HEK293 (cell line): Measurements from ENCODE around the gene ZBTB8A.
A peak's percentile ranks its signal among the peaks of the same experiment; 100 is the strongest.

Experiments
- CTCF ChIA-PET: fragments of 350-600 bp; formaldehyde crosslinking; extraction: SDS; loops from one replicate; lab custom pipeline; 2021; ENCODE audit warnings: antibody characterized with exemption; lab: Yijun Ruan, JAX
- POLR2A ChIA-PET: fragments of 300-600 bp; formaldehyde crosslinking; extraction: SDS; loops from one replicate; lab custom pipeline; 2020; ENCODE audit warnings: antibody characterized with exemption, inconsistent platforms; lab: Yijun Ruan, JAX
- H3K27ac ChIP-seq: fragments of 200-500 bp; sonication (Bioruptor generic); 2 replicates; pipeline ENCODE4 v1.5.1; 2014; ENCODE audit warnings: low read depth, low read length, control low read depth, inconsistent platforms; ENCODE audit errors: extremely low read depth
- H3K36me3 ChIP-seq, 2 experiments: fragments of 200-500 bp in 1 of 2; sonication (Bioruptor generic) in 1 of 2; 1 replicate in 1 of 2; 2 replicates in 1 of 2; pipeline ENCODE4 v1.5.1; 2014 to 2017; ENCODE audit warnings: inconsistent platforms in 2 of 2, low read length in 2 of 2; ENCODE audit not compliant: control insufficient read depth in 2 of 2, insufficient read depth in 1 of 2
- H3K4me1 ChIP-seq: fragments of 200-500 bp; sonication (Bioruptor generic); 2 replicates; pipeline ENCODE4 v1.5.1; 2014; ENCODE audit warnings: mild to moderate bottlenecking, low read length, inconsistent platforms; ENCODE audit not compliant: control insufficient read depth, insufficient read depth
- H3K4me3 ChIP-seq: 2 replicates; pipeline ENCODE4 v1.5.1; 2011; ENCODE audit warnings: low read depth, mild to moderate bottlenecking, control low read depth, low read length, moderate library complexity
- H3K9me3 ChIP-seq: fragments of 200-500 bp; sonication (Bioruptor generic); 2 replicates; pipeline ENCODE4 v1.5.1; 2014; ENCODE audit warnings: low read depth, low read length, inconsistent platforms; ENCODE audit not compliant: control insufficient read depth, insufficient read depth
- EGR2 ChIP-seq: fragments of 450-650 bp; formaldehyde crosslinking; IDR thresholded peaks from 2 replicates; pipeline ENCODE4 v1.5.1; 2016; ENCODE audit warnings: low read depth, missing biosample characterization, missing genetic modification characterization
- FEZF1 ChIP-seq: fragments of 450-650 bp; formaldehyde crosslinking; IDR thresholded peaks from 2 replicates; pipeline ENCODE4 v1.5.1; 2016; ENCODE audit warnings: missing biosample characterization, missing genetic modification characterization
- GLIS1 ChIP-seq: fragments of 450-650 bp; formaldehyde crosslinking; IDR thresholded peaks from 2 replicates; pipeline ENCODE4 v1.5.1; 2016; ENCODE audit warnings: missing biosample characterization, missing genetic modification characterization
- HIC1 ChIP-seq: fragments of 450-650 bp; formaldehyde crosslinking; IDR thresholded peaks from 2 replicates; pipeline ENCODE4 v1.5.1; 2016; ENCODE audit warnings: missing biosample characterization, missing genetic modification characterization
- IKZF3 ChIP-seq: fragments of 450-650 bp; IDR thresholded peaks from 2 replicates; pipeline ENCODE4 v1.5.0; 2018; ENCODE audit warnings: missing biosample characterization, mild to moderate bottlenecking, missing genetic modification characterization, moderate library complexity
- KLF10 ChIP-seq: fragments of 450-650 bp; IDR thresholded peaks from 2 replicates; pipeline ENCODE4 v1.5.1; 2018; ENCODE audit warnings: missing biosample characterization, mild to moderate bottlenecking, missing genetic modification characterization
- KLF16 ChIP-seq: fragments of 450-650 bp; formaldehyde crosslinking; IDR thresholded peaks from 2 replicates; pipeline ENCODE4 v1.5.1; 2017; ENCODE audit warnings: missing biosample characterization, missing genetic modification characterization
- PBX3 ChIP-seq: sonication (generic); formaldehyde crosslinking; IDR thresholded peaks from 2 replicates; pipeline ENCODE4 v1.8.1; 2022; ENCODE audit warnings: mild to moderate bottlenecking, moderate library complexity, missing genetic modification reagents
- SALL2 ChIP-seq: fragments of 450-650 bp; formaldehyde crosslinking; IDR thresholded peaks from 2 replicates; pipeline ENCODE4 v1.5.0; 2017; ENCODE audit warnings: missing biosample characterization, mild to moderate bottlenecking, missing genetic modification characterization, borderline replicate concordance
- SP3 ChIP-seq: fragments of 450-650 bp; formaldehyde crosslinking; IDR thresholded peaks from 2 replicates; pipeline ENCODE4 v1.5.1; 2016; ENCODE audit warnings: missing biosample characterization, missing genetic modification characterization
- SP7 ChIP-seq: fragments of 450-650 bp; formaldehyde crosslinking; IDR thresholded peaks from 2 replicates; pipeline ENCODE4 v1.5.1; 2016; ENCODE audit warnings: missing biosample characterization, missing genetic modification characterization
- WT1 ChIP-seq: fragments of 450-650 bp; formaldehyde crosslinking; IDR thresholded peaks from 2 replicates; pipeline ENCODE4 v1.5.1; 2016; ENCODE audit warnings: missing biosample characterization, missing genetic modification characterization
- ZBTB21 ChIP-seq: fragments of 450-650 bp; formaldehyde crosslinking; IDR thresholded peaks from 2 replicates; pipeline ENCODE4 v1.5.1; 2017; ENCODE audit warnings: missing biosample characterization, missing genetic modification characterization
- ZFHX2 ChIP-seq: fragments of 450-650 bp; formaldehyde crosslinking; conservative IDR thresholded peaks from 2 replicates; pipeline ENCODE4 v1.5.1; 2016; ENCODE audit warnings: missing biosample characterization, missing genetic modification characterization
- ZNF114 ChIP-seq: fragments of 450-650 bp; formaldehyde crosslinking; IDR thresholded peaks from 2 replicates; pipeline ENCODE4 v1.5.0; 2017; ENCODE audit warnings: missing biosample characterization, missing genetic modification characterization
- ZNF169 ChIP-seq: fragments of 450-650 bp; formaldehyde crosslinking; IDR thresholded peaks from 2 replicates; pipeline ENCODE4 v1.5.1; 2016; ENCODE audit warnings: missing biosample characterization, missing genetic modification characterization
- ZNF19 ChIP-seq: fragments of 450-650 bp; formaldehyde crosslinking; IDR thresholded peaks from 2 replicates; pipeline ENCODE4; 2016; ENCODE audit warnings: missing biosample characterization, missing genetic modification characterization, low read depth
- ZNF223 ChIP-seq: fragments of 450-650 bp; formaldehyde crosslinking; IDR thresholded peaks from 2 replicates; pipeline ENCODE4 v1.5.1; 2016; ENCODE audit warnings: missing biosample characterization, missing genetic modification characterization
- ZNF24 ChIP-seq: fragments of 450-650 bp; formaldehyde crosslinking; IDR thresholded peaks from 2 replicates; pipeline ENCODE4 v1.5.1; 2016; ENCODE audit warnings: missing biosample characterization, missing genetic modification characterization
- ZNF274 ChIP-seq, 2 experiments: fragments of 200-500 bp in 1 of 2; fragments of 450-650 bp in 1 of 2; sonication (Bioruptor generic) in 1 of 2; formaldehyde crosslinking in 1 of 2; IDR thresholded peaks; 2 replicates each; pipeline versions ENCODE4 v1.5.1 to v1.6.1; 2014 to 2016; ENCODE audit warnings: borderline replicate concordance in 1 of 2, inconsistent platforms in 1 of 2, low read length in 1 of 2, missing biosample characterization in 1 of 2, missing genetic modification characterization in 1 of 2
- ZNF324 ChIP-seq: fragments of 450-650 bp; formaldehyde crosslinking; IDR thresholded peaks from 2 replicates; pipeline ENCODE4 v1.5.1; 2016; ENCODE audit warnings: missing biosample characterization, missing genetic modification characterization
- ZNF423 ChIP-seq: fragments of 450-650 bp; formaldehyde crosslinking; IDR thresholded peaks from 2 replicates; pipeline ENCODE4 v1.5.1; 2016; ENCODE audit warnings: missing biosample characterization, missing genetic modification characterization
- ZNF501 ChIP-seq: fragments of 450-650 bp; formaldehyde crosslinking; IDR thresholded peaks from 2 replicates; pipeline ENCODE4 v1.5.1; 2016; ENCODE audit warnings: missing biosample characterization, missing genetic modification characterization
- ZNF585B ChIP-seq: fragments of 450-650 bp; formaldehyde crosslinking; IDR thresholded peaks from 2 replicates; pipeline ENCODE4 v1.5.1; 2016; ENCODE audit warnings: missing biosample characterization, missing genetic modification characterization
- ZNF600 ChIP-seq: fragments of 450-650 bp; formaldehyde crosslinking; IDR thresholded peaks from 2 replicates; pipeline ENCODE4 v1.5.1; 2016; ENCODE audit warnings: missing biosample characterization, missing genetic modification characterization
- ZNF768 ChIP-seq: fragments of 450-650 bp; formaldehyde crosslinking; IDR thresholded peaks from 2 replicates; pipeline ENCODE4 v1.5.1; 2018; ENCODE audit warnings: missing biosample characterization, mild to moderate bottlenecking, missing genetic modification characterization
- ZNF792 ChIP-seq: fragments of 450-650 bp; formaldehyde crosslinking; IDR thresholded peaks from 2 replicates; pipeline ENCODE4 v1.5.1; 2016; ENCODE audit warnings: missing biosample characterization, missing genetic modification characterization
- ZXDB ChIP-seq: fragments of 450-650 bp; formaldehyde crosslinking; IDR thresholded peaks from 2 replicates; pipeline ENCODE4 v1.5.1; 2016; ENCODE audit warnings: missing biosample characterization, missing genetic modification characterization
- TF ChIP-seq, protein P1 (sequence below): fragments of 450-650 bp; IDR thresholded peaks from 2 replicates; pipeline ENCODE4 v1.5.1; 2018; ENCODE audit warnings: missing biosample characterization, missing genetic modification characterization
- TF ChIP-seq, protein P2 (sequence below): fragments of 450-650 bp; IDR thresholded peaks from 2 replicates; pipeline ENCODE4 v1.5.1; 2018; ENCODE audit warnings: missing biosample characterization, mild to moderate bottlenecking, missing genetic modification characterization

Gene ZBTB8A

DNA sequence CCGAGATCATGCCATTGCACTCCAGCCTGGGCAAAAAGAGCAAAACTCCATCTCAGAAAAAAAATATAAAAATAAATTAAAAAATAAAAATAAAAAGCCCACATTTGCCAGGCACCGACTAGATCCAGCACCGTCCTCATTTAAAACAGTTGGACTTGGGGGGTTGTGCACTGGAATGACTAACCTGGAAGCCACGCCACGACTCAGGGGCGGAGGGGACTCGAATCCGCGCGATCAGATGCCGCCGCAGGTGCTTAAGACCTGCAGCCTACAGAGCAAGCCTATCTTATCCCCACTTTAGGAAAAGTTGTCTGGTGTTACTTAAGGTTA lies 72.6 kb downstream of the ZBTB8A start (continued):
- TF ChIP-seq KLF16 (tag by site-specific recombination) (no peak), ZBTB21 (no peak), SP7 (tag by site-specific recombination) (no peak), ZNF792 (no peak), ZNF501 (tag by site-specific recombination) (no peak), ZNF223 (no peak), ZNF169 (tag by site-specific recombination) (no peak), ZFHX2 (no peak)
- TF ChIP-seq, protein P1, sequence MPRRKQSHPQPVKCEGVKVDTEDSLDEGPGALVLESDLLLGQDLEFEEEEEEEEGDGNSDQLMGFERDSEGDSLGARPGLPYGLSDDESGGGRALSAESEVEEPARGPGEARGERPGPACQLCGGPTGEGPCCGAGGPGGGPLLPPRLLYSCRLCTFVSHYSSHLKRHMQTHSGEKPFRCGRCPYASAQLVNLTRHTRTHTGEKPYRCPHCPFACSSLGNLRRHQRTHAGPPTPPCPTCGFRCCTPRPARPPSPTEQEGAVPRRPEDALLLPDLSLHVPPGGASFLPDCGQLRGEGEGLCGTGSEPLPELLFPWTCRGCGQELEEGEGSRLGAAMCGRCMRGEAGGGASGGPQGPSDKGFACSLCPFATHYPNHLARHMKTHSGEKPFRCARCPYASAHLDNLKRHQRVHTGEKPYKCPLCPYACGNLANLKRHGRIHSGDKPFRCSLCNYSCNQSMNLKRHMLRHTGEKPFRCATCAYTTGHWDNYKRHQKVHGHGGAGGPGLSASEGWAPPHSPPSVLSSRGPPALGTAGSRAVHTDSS (tag by site-specific recombination): no peak

- ChIA-PET CTCF (interaction anchor here (0.6 to 1.2 kb wide), 4 partner anchors 8 to 442 kb away, joined by 3 to 4 read pairs (median 3); no protein-coding TSS in a partner anchor), POLR2A (interaction anchor here (0.9 to 1.5 kb wide), 3 partner anchors 39 to 211 kb away, joined by 3 to 9 read pairs (median 4); partner anchors contain the start of genes RBBP4, ZBTB8B and ZBTB8OS)
- Histone ChIP-seq H3K36me3 (no peaks in the 10 kb centered on the region), H3K27ac (no peak overlapping the region), H3K4me1 (no peaks in the 10 kb centered on the region), H3K4me3 (peak overlapping the region; percentile 53), H3K9me3 (no peaks in the 10 kb centered on the region)
- TF ChIP-seq WT1 (tag by site-specific recombination) (peak; percentile 63; the same call in 1 of the 2 replicates), ZNF24 (peak; percentile 67; the same call in 1 of the 2 replicates), ZNF324 (tag by site-specific recombination) (0 out of 2 replicates have a peak, but pooled peaks have one; percentile 39), KLF10 (tag by site-specific recombination) (0 out of 2 replicates have a peak, but pooled peaks have one; percentile 4), SP3 (tag by site-specific recombination) (peak; percentile 76), EGR2 (peak; percentile 42; the same call in 1 of the 2 replicates), IKZF3 (tag by site-specific recombination) (peak; percentile 93), ZNF600 (0 out of 2 replicates have a peak, but pooled peaks have one; percentile 47), ZNF585B (tag by site-specific recombination) (no peak), PBX3 (CRISPR knock-in tag) (peak; percentile 76; the same call in 1 of the 2 replicates), ZNF423 (peak; percentile 91), ZNF274 (IDR thresholded peaks at IDR 0.05; ENCODE audit: low read length) (no peak), ZNF274 (tag by site-specific recombination; IDR thresholded peaks at IDR 0.05; ENCODE audit: borderline replicate concordance) (no peak), ZNF114 (no peak), SALL2 (tag by site-specific recombination) (no peak), HIC1 (tag by site-specific recombination) (peak; percentile 95), ZNF768 (no peak), ZXDB (tag by site-specific recombination) (0 out of 2 replicates have a peak, but pooled peaks have one; percentile 54), GLIS1 (tag by site-specific recombination) (peak; percentile 88), FEZF1 (tag by site-specific recombination) (no peak), ZNF19 (tag by site-specific recombination) (no peak), ZFHX2 (0 out of 2 replicates have a peak, but pooled peaks have one; percentile 75)
- TF ChIP-seq, protein P2, sequence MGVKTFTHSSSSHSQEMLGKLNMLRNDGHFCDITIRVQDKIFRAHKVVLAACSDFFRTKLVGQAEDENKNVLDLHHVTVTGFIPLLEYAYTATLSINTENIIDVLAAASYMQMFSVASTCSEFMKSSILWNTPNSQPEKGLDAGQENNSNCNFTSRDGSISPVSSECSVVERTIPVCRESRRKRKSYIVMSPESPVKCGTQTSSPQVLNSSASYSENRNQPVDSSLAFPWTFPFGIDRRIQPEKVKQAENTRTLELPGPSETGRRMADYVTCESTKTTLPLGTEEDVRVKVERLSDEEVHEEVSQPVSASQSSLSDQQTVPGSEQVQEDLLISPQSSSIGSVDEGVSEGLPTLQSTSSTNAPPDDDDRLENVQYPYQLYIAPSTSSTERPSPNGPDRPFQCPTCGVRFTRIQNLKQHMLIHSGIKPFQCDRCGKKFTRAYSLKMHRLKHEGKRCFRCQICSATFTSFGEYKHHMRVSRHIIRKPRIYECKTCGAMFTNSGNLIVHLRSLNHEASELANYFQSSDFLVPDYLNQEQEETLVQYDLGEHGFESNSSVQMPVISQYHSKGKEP: no peak
Observed at GRCh38 chr1:32612189-32612881, 73.1 kb downstream of the ZBTB8A start.
